ENCODE data around the gene IRF2BP2.

The IRF2BP2 gene

GRCh38 chr1:234610061-234610665 lies at the start of gene IRF2BP2:
Gene IRF2BP2, minus strand, starts transcription at chr1:234610178. Its CDS starts 684 bp downstream, at chr1:234609494.
- peak within 1 kb of the TSS; percentile 73 to 90 (median 79) for H3K4me3 ChIP-seq

GRCh38 chr1:234659538-234659937 lies 49.6 kb upstream of the IRF2BP2 start:
- H3K27ac ChIP-seq = peak overlapping the region in 17 of 21 experiments; percentile 4 to 94 (median 80)
- H3K4me3 ChIP-seq = no peak overlapping the region

More at GRCh38 chr1:234610061-234610665, at the start of gene IRF2BP2:
- peak within 1 kb of the TSS; percentile 96 to 100 (median 100) for H3K27ac ChIP-seq

- no peak overlapping the region for H3K4me3 ChIP-seq
- H3K27ac ChIP-seq = peak overlapping the region in 20 of 21 experiments; percentile 52 to 94 (median 82)
These were observed 48.2 kb upstream of the IRF2BP2 start for GRCh38 chr1:234658138-234658537.

- Histone ChIP-seq H3K4me3 (peak overlapping the region in 5 of 7 experiments; percentile 13 to 32 (median 14)), H3K27ac (peak overlapping the region in 20 of 21 experiments; percentile 64 to 94 (median 82))
These were observed 47.1 kb upstream of the IRF2BP2 start for GRCh38 chr1:234656944-234657654.

GRCh38 chr1:234656070-234656895 lies 46.3 kb upstream of the IRF2BP2 start:
- H3K27ac ChIP-seq = peak overlapping the region; percentile 57 to 94 (median 80)
- H3K4me3 ChIP-seq = peak overlapping the region in 5 of 7 experiments; percentile 13 to 32 (median 14)

- Histone ChIP-seq H3K27ac (peak overlapping the region in 19 of 21 experiments; percentile 57 to 94 (median 84)), H3K4me3 (peak overlapping the region in 1 of 7 experiments; percentile 32)
These were observed 45.5 kb upstream of the IRF2BP2 start for GRCh38 chr1:234655328-234656069.

- Histone ChIP-seq H3K27ac (no peak overlapping the region), H3K4me3 (no peak overlapping the region)
These were observed 44.2 kb upstream of the IRF2BP2 start for GRCh38 chr1:234654002-234654733.

- H3K4me3 ChIP-seq = no peak overlapping the region
- peak overlapping the region in 1 of 21 experiments; percentile 6 for H3K27ac ChIP-seq
These were observed 39.6 kb upstream of the IRF2BP2 start for GRCh38 chr1:234649432-234650081.

GRCh38 chr1:234647758-234648157 lies 37.8 kb upstream of the IRF2BP2 start:
- peak overlapping the region in 3 of 21 experiments; percentile 22 to 29 (median 24) for H3K27ac ChIP-seq
- H3K4me3 ChIP-seq = no peak overlapping the region

- H3K27ac ChIP-seq = peak overlapping the region in 2 of 21 experiments; percentile 24 to 29
- no peak overlapping the region for H3K4me3 ChIP-seq
These were observed 37.3 kb upstream of the IRF2BP2 start for GRCh38 chr1:234647245-234647644.

- no peak overlapping the region for H3K4me3 ChIP-seq
- H3K27ac ChIP-seq = peak overlapping the region in 3 of 21 experiments; percentile 9 to 47 (median 45)
These were observed 36.0 kb upstream of the IRF2BP2 start for GRCh38 chr1:234645964-234646363.

GRCh38 chr1:234645474-234645953 lies 35.5 kb upstream of the IRF2BP2 start:
- Histone ChIP-seq H3K4me3 (no peak overlapping the region), H3K27ac (peak overlapping the region in 8 of 21 experiments; percentile 0 to 47 (median 12))

GRCh38 chr1:234644928-234645327 lies 35.0 kb upstream of the IRF2BP2 start:
- Histone ChIP-seq H3K27ac (peak overlapping the region in 8 of 21 experiments; percentile 0 to 39 (median 12)), H3K4me3 (no peak overlapping the region)

GRCh38 chr1:234643850-234644134 lies 33.8 kb upstream of the IRF2BP2 start:
- H3K4me3 ChIP-seq = no peak overlapping the region
- H3K27ac ChIP-seq = no peak overlapping the region

GRCh38 chr1:234643111-234643849 lies 33.3 kb upstream of the IRF2BP2 start:
- Histone ChIP-seq H3K4me3 (no peak overlapping the region), H3K27ac (no peak overlapping the region)

GRCh38 chr1:234642428-234642827 lies 32.5 kb upstream of the IRF2BP2 start:
- Histone ChIP-seq H3K27ac (no peak overlapping the region), H3K4me3 (no peak overlapping the region)

- no peak overlapping the region for H3K27ac ChIP-seq
- no peak overlapping the region for H3K4me3 ChIP-seq
These were observed 30.0 kb upstream of the IRF2BP2 start for GRCh38 chr1:234639961-234640360.

Measured in skin epidermis (tissue), 12 donors.